Astrocyte (in vitro differentiated cells and primary cell): ENCODE data around the gene SLC9B1.

Experiments
- CTCF ChIP-seq: IDR thresholded peaks from 2 replicates; pipeline ENCODE4 v1.5.1; 2011; ENCODE audit warnings: low read depth, mild to moderate bottlenecking, inconsistent platforms, low read length, moderate library complexity; ENCODE audit not compliant: insufficient read depth
- EZH2 ChIP-seq: IDR thresholded peaks from 2 replicates; pipeline ENCODE4 v1.6.1; 2012; ENCODE audit warnings: mild to moderate bottlenecking, low read length, inconsistent platforms; ENCODE audit not compliant: insufficient read depth

- TF ChIP-seq CTCF (no peak), EZH2 (no peak)
Measured at GRCh38 chr4:102901804-102902203, 117.7 kb downstream of the SLC9B1 start.
